GM21786 (cell line): ENCODE results near the gene SSX2IP.
"Not testable (repeated sequence)": the region's sequence is repeated elsewhere in the genome, so short reads cannot be mapped to it uniquely, and the experiment has no call there.

ENCODE experiments used
- ATAC-seq: cut with Tn5 transposase; IDR thresholded peaks from one replicate; pipeline ENCODE4 v1.9.1; 2021; ENCODE audit not compliant: unreplicated experiment

Gene SSX2IP

DNA sequence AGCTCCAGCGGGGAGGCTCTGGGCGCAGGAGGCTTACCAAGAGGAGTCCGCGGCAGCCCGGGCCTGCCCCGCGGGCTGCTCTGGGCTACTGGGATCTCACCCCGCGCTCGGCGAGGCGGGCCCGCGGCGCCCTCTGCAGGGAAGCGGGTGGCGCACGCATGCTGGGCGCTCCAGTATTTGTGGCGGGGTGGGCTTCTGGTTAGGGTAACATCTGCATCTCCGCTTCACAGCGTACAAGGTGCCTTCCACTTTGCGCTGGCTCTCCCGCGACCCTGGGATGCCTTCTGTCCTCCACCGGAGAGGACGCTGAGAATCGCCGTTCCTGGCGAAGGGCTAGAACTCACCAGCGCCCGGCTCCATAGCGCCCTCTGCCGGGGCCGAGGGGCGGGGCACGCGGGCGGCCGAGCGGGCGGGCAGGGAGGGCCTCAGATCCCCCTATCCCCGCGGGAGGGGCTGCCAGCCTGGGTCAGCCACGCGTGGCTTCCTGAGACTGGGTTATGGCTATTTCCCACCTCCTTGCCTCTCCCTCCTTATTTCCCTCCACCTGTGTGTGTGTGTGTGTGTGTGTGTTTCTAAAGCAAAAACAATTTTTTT is 69.4 kb downstream of the SSX2IP start:
- peak; percentile 96 for ATAC-seq

DNA sequence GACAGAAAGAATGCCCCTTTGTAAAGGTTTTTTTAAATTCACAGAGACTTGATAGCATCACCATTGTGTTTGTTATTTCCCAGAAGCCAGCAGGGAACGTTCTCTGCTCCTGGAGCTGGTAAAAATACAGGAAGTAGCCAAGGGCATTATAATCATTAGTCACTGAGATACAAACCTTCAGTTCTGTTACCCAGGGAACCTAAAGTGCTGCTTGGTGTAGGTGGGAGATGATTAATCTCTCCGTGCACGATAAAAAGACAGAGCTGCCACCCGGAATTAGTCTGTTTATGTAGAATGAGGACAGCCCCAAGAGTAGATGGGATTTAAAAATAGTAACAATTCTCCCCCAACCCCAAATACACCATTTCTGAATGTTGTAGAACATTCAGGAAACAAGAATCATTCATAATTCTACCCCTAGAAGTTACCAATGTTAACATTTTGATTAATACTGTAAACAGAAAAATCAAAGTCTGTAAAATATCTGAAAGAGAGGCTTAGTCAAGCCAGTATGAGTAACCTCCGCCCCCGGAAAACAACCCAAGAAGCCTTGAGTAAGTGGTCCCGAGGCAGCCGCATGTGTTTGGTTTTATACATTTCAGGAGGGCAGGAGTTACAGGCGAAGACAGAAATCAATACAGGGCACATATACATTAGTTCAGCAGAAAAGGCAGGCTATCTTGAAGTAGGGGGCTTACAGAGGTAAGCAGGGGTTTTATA is 70.7 kb downstream of the SSX2IP start:
- ATAC-seq, result no peak

DNA sequence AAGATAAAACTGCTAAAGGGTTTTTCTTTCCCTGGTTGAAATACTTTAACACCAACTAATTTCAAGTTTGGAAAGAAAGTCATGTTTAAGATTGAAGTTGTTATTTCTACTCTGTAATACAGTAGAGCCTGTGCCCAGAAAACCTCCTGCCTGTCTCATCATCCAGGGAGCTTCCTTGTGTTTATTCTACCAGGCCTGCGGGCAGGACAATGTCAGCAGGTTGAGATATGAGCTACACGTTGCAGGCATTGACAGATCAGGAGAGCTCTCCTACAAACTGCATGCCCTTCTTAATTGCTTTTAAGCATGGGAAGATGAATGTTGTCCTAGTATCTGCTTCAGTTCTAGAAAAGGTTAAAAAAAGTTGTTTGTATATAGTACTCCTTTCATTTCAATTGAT is 72.9 kb downstream of the SSX2IP start:
- ATAC-seq, result no peak

DNA sequence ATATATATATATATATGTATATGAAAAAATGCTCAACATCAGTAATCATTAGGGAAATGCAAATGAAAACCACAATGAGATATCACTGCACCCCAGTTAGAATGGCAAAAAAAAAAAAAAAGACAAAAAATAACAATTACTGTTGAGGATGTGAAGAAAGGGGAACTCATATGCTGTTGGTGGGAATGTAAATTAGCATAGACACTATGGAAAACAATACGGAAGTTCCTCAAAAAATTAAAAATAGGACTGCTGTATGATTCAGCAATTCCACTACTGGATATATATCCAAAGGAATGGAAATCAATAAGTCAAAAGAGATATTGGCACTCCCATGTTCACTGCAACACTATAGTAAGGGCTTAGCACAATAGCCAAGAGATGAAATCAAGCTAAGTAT is 74.5 kb downstream of the SSX2IP start:
- no peak for ATAC-seq

DNA sequence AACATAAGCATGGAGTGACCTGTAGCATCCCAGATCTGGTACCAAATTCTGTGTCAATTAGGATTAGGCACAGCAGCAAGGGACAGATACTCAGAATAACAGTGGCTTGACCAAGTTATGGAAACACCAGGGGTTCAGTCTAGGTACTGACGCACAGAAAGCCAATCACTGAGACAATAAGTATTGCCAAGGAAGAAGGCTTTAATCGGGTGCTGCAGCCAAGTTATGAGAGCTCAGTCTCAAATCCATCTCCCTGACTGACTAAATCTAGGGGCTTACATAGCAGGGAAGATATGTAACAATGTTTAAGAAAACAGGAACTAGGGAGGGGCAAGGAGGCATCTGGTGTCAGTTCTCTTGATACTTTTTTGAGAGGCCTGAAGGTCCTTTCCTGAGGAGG is 76.4 kb downstream of the SSX2IP start:
- no peak for ATAC-seq

DNA sequence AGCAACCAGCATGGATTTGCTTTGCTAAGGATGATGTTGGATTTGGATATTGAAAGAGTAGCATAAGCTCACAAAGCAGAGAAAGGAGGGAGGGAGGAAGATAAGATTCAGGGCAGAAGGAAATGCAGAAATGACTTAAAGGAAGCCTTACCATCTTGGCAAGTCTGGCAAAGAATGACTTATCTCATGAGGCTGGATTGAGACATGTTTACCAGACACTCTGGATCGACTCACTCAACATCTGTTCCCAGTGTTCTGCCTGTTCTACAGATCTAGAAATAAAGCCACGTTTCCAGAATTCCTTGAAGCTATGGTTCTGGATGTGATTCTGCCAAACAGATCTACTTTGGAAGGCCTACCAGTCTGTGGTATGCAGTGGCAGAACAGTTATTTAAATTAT is 77.2 kb downstream of the SSX2IP start:
- ATAC-seq, result no peak

DNA sequence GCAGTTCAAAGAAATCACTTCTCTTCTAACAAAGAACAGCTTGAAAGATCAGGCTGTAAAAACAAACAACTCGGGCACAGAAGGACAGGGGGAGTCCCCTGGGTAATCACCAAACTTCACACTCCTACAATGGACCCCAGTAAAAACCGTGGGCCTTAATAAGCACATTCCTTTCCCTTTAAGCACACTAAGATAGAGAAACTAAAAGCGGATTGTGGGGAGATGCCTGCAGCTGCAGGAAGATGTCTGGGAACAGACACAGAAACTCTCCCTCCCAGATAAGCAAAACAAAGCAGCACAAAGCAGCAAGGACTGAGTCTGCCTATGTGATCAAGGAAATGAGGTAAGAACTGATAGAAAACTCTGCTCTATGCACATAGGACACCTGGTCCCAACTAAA is 78.5 kb downstream of the SSX2IP start:
- ATAC-seq, result no peak

DNA sequence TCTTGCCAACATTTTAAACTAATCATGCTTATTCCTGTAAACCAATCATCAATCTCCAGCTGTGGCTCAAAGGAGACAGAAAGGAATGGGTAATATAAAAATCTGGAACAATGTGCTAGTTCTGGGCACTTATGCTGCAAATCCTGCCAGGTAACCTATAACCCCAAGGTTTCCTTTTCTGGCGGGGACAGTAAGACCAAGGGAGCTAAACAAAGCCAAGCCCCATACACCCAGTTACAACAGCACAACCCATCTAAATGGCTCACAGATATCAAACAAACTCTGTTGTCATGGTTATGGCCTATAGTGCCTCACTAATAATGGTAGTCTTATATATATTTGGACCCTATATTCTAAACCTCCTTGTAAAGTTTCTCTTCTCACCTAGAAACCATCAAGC is 79.2 kb downstream of the SSX2IP start:
- ATAC-seq, result no peak

DNA sequence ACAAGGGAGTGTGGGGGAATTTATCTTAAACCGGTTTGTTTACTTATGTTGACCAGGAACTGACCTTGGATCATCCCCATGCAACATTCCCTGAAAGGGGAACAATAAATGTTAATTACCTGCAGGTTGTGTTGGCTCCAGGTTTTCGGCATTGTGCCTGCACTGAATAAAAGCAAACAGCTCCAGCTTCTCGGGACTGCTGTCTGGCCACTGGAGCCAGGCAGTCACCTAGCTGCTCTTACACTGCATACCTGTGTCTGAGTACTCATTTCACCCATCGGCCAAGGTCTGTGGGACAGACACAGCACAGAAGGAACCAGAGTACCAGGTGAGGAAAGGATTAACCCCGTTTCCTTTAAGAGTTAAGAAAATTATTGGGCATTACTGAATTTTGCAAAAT is 83.3 kb downstream of the SSX2IP start:
- ATAC-seq, result no peak

DNA sequence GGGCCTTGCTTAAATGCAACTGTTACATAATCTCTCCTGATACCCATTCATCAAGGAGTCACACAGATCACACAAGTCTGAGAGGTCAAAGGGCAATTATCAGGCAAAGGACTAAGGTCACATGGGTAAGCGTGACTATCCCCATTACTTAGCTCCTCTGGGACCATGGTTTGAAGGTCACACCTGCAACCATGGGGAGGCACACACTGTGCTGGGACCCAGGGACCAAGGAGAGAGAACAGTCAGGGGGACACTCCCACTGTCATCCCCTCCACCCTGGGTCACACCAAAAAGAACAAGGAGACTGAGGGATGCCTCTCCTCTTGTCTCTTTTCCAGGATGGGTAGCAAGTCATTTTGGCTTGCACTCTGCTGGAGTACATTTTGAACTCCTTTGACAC is 85.1 kb downstream of the SSX2IP start:
- no peak for ATAC-seq

DNA sequence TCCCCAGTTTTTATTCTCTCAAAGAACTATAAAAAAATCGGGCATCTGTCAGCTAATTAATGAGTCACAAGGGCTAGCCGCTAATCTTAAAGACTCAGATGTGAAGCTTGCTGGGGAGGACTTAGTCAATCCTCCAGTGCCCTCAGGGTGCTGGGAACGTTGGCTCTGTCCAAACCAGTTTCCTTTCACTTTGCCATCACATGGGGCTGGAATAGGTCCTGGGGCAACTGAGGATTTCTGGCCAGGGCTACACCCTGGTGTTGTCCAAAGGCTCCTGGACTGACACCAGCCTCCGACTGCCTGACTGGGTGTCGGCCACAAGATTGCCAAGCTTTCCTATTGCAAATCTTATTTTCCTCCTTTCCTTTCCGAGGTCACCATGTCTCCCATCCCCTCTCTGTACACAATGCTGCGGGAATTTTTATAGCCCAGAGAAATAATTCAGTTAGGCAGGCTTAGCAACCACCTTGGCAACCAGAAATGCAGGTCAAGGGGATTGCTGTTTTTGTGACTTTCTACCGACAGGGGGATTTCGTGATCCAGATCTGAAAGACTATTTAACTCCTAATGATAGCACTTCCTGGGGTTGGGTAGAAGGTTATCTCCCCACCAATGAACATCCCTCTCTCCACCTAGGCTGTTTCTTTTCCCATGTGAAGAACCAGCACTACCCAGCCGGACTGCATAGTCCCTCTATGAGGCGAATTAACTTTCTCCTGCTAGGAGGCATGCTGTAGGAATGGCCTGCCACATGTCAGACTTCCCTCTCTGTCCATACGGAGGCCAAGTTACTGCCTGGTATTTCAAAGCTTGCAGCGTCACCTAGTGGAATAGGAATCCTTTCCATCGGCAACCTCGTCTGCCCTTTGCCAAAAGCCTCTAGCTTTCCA is 86.1 kb downstream of the SSX2IP start:
- no peak for ATAC-seq

DNA sequence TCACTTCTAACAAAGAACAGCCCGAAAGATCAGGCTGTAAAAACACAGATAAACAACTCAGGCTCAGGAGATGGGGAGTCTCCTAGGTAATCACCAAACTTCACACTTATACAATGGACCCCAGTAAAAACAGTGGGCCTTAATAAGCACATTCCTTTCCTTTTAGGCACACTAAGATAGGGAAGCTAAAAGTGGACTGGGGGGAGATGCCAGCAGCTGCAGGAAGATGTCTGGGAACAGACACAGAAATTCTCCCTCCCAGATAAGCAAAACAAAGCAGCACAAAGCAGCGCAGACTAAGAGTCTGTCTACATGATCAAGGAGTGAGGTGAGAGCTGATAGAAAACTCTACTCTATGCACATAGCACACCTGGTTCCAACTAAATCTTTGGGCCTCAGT is 87.0 kb downstream of the SSX2IP start:
- no peak for ATAC-seq

DNA sequence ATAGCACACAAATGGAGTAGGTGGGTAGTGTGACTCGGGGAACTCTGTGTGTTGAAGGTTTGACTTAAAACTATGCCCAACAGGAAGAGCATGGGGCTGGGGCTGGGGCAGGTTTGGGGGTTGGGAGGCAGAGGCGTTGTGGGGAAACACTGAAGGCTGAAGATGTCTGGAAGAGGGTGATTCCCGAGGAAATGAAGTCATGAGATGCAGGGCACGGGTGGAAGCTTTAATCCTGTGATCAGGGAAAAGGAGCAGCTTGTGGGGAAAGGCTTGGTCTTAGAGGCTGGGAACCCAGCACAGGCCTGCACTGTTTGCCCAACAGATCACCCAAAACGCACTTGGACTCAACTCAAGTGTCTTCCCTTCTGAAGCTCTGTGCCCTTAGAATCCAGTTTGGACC is 89.5 kb downstream of the SSX2IP start:
- no peak for ATAC-seq

DNA sequence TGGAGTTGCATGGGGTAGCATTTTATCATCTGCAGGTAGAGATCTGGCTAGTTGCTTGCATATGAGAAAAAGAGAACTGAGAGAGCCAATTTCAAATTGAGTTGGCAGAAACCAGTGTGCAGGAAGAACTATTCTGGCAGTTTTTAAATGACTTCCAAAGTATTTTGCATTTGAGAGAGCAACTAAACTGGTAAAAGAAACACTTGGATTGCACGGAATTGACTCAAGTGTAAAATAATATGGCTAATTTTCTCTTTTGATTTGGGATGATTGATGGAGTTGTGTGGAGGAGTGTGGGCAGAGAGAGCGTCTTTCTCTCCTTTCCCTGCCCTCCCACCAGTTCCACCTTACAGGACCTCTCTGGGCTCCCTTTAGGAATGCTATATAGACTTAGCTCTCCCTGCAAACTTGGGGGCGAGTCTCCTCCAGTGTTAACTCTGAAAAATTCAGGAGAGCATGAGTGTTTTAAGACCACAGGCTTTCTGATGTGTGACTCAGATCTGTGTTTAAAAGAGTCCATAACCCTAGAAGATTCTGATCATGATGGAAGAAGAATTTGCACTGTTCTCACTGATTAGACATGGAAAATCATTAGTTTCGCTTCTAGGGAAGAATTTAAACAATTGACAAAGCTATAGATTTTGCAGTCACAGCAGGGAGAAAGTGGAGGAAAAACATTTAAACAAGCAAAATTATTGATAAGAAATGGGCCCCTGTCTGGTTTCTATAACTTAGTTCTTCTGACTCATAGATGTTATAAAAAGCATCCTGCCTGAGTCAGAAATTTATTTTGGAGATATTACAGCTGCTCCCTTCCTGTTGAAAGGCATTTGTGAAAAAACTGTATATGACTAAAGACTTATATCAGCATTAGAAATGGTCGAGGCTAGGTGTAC is 91.2 kb downstream of the SSX2IP start:
- peak; percentile 88 for ATAC-seq

DNA sequence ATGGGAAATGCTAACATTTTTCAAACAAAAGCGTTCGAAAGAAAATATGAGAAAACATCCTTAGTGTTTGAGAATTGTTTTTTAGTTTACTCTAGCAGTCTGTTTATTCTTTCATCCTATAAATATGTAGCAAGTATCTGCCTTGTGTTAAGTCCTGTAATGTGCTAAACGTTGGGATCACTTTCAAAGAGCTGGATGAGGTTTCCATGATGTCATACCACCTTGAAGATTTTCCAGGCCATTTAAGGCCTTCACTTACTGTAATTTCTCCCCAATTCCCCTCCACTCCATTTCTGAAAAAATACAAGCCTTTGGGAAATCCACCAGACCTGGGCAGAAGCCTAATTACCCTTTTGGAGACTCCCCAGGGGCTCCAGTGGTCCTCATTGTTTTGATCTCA is 91.8 kb downstream of the SSX2IP start:
- ATAC-seq, result no peak

DNA sequence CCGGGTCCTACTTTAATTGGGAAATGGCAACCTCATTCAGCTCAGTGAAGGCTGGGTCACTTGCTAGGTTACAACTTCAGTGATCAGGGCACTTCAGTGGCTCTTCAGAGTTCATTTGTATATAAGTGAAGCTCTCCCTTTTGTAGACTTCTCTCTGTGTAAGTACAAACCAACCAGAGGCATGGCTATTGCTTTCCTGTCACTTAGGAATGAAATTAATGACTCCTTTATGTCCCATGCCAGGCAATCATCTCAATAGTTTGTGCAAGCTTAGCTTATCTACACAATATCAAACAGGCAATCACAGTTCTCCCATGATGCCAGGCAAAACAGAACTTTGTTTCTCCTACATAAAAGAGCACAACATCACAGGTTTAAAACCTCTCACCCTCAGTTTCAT is 93.2 kb downstream of the SSX2IP start:
- no peak for ATAC-seq

DNA sequence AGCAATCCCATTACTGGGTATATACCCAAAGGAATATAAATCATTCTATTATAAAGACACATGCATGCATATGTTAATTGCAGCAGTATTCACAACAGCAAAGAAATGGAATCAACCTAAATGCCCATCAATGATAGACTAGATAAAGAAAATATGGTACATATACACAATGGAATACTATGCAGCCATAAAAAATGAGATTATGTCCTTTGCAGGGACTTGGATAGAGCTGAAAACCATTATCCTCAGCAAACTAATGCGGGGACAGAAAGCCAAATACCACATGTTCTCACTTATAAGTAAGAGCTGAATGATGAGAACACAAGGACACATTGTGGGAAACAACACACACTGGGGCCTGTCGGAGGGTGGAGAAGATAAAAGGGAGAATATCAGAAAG is 95.3 kb downstream of the SSX2IP start:
- not testable (repeated sequence) for ATAC-seq
